Ovary (tissue), 9 donors: Measurements from ENCODE around the gene ZNF597. TPM values are rescaled to one million over a fixed set of nuclear protein-coding genes. Genes with fewer than 3 reads are reported as not detected.
A peak's percentile ranks its signal among the peaks of the same experiment; 100 is the strongest.

Source experiments
- DNase-seq, 5 donors: peaks; one replicate each; pipeline ENCODE4 v3.0.0-alpha.2; 2019 to 2020
- H3K27ac ChIP-seq, 2 donors: fragments of 200-600 bp; one replicate each; pipeline versions ENCODE4 v1.5.1 to v1.8.0; 2019 to 2022
- H3K27me3 ChIP-seq: fragments of 200-600 bp; one replicate; pipeline ENCODE4 v1.8.0; 2022
- H3K36me3 ChIP-seq: fragments of 200-600 bp; sonication (generic); one replicate; pipeline ENCODE4 v1.5.1; 2019
- H3K4me1 ChIP-seq: one replicate; pipeline ENCODE4 v1.8.1; 2013; ENCODE audit warnings: mild to moderate bottlenecking, moderate library complexity; ENCODE audit not compliant: insufficient read depth
- H3K4me3 ChIP-seq: fragments of 200-600 bp; sonication (generic); one replicate; pipeline ENCODE4 v1.5.1; 2017
- H3K9me3 ChIP-seq, 2 donors: fragments of 200-600 bp in 1 of 2; sonication (generic) in 1 of 2; one replicate each; pipeline versions ENCODE4 v1.5.1 to v1.8.1; 2013 to 2019; ENCODE audit warnings: mild to moderate bottlenecking in 1 of 2, moderate library complexity in 1 of 2
- EP300 ChIP-seq: sonication (generic); formaldehyde crosslinking; IDR thresholded peaks from one replicate; pipeline ENCODE4 v1.6.1; 2017; ENCODE audit warnings: antibody characterized with exemption
- POLR2A ChIP-seq: fragments of 450-650 bp; IDR thresholded peaks from one replicate; pipeline ENCODE4 v1.6.1; 2017; ENCODE audit warnings: antibody characterized with exemption, mild to moderate bottlenecking, moderate library complexity
- WGBS, 3 donors: extraction: QIAGEN DNeasy Blood & Tissue Kit in 1 of 3; methylation state at CpG; one replicate each; pipeline versions ENCODE4 v1.1.5 to v1.1.7; 2013 to 2017; 5-methylcytosine and 5-hydroxymethylcytosine counted together
- intact Hi-C, 4 donors: fragments of 100-400 bp; cut with DNase I; formaldehyde crosslinking; loops; one replicate each; pipeline versions ENCODE4 v1.11.0 to v1.15.1; 2022 to 2023
- polyA plus RNA-seq, 2 donors: library from polyadenylated mRNA; stranded (reverse); fragments of 200-250 nt in 1 of 2; fragments of 350-450 nt in 1 of 2; fragmentation: Illumina TruSeq in 1 of 2; extraction: RNeasy Lipid Tissue Mini Kit (QIAGEN cat#74804) in 1 of 2; gene quantifications; one replicate each; pipeline ENCODE4 v1.2.3, GENCODE V29; 2013 to 2014
- total RNA-seq, 7 donors: library from RNA; depleted of rRNA in 2 of 7; stranded (reverse); fragments of >200 nt in 2 of 7; fragmentation: NEBNext Ultra II Directional in 3 of 7; extraction: Animal tissue kit (Norgen Biotek cat#: 25700) in 3 of 7; gene quantifications; one replicate each; pipeline versions ENCODE4 v1.1.0 to v1.2.4, GENCODE V29; 2016 to 2023
- TF ChIP-seq, protein P1 (sequence below), 3 donors: fragments of 450-650 bp in 2 of 3; fragments of 200-600 bp in 1 of 3; IDR thresholded peaks; one replicate each; pipeline versions ENCODE4 v1.5.1 to v1.8.0; 2016 to 2022; ENCODE audit warnings: antibody characterized with exemption in 3 of 3, mild to moderate bottlenecking in 1 of 3
- donor health status: DM: no; HTN: no; CAD: no; lungs with moderate emphysema.
- donor health status: DM: no; HTN: no; CAD: no.
- donor health status: Bipolar disorder and iron deficiency.
- donor health status: DM: yes; HTN: yes; CAD: no.
- donor health status: DM: no; HTN: no; CAD: no.
- donor health status: DM: yes; HTN: yes; CAD: no.

ZNF597 gene
- total and polyA plus RNA-seq, 9 donors: 1.6 to 3.8 (median 3.0) TPM

DNA sequence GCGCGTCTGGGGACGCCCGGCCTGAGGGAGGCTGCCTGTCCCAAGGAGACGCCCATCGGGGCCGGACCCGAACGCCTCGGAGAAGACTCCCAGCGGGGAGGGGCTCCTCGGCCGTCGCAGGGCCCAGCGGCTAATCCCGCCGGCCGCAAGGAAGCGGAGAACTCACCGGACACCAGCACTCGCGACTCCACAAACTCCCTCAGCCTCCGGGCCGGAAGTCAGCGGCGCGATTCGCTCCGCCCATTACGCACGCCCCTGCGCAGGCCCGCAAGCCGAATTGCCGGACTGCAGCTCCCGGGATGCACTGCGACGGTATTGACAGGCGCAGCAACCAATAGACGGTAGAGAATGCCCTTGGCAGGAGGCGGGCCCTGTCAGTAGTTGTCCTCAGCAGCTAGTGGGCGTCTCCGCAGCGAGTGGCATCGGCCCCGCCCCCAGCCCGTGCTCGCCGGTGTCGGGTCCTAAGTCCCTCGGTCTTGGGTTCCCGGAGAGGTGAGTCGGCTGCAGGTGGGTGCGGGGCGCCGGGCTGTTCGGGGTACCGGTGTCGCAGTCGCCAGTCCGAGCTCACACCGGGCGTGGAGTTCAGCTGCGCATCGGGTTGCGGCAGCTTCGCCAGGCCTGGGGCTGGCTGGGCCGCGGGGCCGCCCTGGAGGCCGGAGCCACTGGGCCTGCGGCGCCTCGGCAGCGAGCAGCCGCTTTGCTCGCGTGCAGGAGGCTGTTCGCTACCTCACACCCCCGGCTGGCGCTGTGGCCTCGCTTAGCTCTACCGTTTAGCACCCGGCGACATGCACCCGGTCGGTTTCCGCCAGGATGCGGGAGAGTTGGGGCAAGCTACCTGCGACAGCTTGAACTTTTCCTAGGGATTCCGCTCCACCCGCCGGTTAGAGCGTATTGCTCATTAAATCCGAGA is 42.3 kb downstream of the ZNF597 start, which contains the start of the genes ZNF174 and ZSCAN32:
Gene ZNF174, plus strand, starts transcription at position 437 of the 910 bp plus-strand sequence. CDS start 790 bp downstream, outside the sequence.
Gene ZSCAN32, minus strand, starts transcription at position 226 of the 910 bp plus-strand sequence. CDS start 3,447 bp downstream, outside the sequence.
- peak; percentile 98 to 99 (median 98) for DNase-seq
- H3K4me1 ChIP-seq: peaks cover 7% of the 10 kb centered on the region
- no peaks in the 10 kb centered on the region for H3K27me3 ChIP-seq
- TF ChIP-seq POLR2A: peak; percentile 30
- TF ChIP-seq, protein P1, sequence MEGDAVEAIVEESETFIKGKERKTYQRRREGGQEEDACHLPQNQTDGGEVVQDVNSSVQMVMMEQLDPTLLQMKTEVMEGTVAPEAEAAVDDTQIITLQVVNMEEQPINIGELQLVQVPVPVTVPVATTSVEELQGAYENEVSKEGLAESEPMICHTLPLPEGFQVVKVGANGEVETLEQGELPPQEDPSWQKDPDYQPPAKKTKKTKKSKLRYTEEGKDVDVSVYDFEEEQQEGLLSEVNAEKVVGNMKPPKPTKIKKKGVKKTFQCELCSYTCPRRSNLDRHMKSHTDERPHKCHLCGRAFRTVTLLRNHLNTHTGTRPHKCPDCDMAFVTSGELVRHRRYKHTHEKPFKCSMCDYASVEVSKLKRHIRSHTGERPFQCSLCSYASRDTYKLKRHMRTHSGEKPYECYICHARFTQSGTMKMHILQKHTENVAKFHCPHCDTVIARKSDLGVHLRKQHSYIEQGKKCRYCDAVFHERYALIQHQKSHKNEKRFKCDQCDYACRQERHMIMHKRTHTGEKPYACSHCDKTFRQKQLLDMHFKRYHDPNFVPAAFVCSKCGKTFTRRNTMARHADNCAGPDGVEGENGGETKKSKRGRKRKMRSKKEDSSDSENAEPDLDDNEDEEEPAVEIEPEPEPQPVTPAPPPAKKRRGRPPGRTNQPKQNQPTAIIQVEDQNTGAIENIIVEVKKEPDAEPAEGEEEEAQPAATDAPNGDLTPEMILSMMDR (IDR thresholded peaks at IDR 0.05): peak in 1 of 3 donors; percentile 23
- TF ChIP-seq EP300: no peak
- peak within 1 kb of the TSS; percentile 65 for H3K4me3 ChIP-seq
- peaks cover 3 to 33% of the 10 kb centered on the region in 2 donors for H3K9me3 ChIP-seq
- WGBS, 3 donors: 0 to 1% (median 0%) methylated on average over 56 to 95 of the region's 95 CpGs
- H3K27ac ChIP-seq: peak within 1 kb of the TSS in 1 of 2 donors; percentile 62
- H3K36me3 ChIP-seq: peaks cover 3% of the 10 kb centered on the region
- intact Hi-C loops: loop anchor here in 1 of 4 donors (10.0 kb wide), 2 partner anchors 116 to 194 kb away; partner anchors contain the start of gene ZNF263

DNA sequence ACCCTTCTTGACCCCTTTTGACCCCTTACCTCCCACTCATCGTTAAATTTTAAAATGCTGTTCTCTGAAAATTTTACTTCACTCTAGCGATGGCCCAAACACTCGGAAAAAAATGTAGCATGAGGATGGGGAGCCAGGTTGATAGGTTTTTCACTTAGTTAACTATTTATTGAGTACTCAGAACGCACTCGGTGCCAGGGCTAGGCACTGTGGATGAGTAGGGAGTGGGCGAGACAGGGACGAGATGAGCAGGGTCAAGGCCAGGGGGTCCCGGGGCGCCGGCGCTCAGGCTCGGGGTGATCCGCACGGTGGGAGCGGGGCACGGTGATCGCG is 42.9 kb downstream of the ZNF597 start:
- DNase-seq: no peak
- Histone ChIP-seq H3K27me3 (no peaks in the 10 kb centered on the region), H3K9me3 (peaks cover 3 to 32% of the 10 kb centered on the region in 2 donors), H3K36me3 (peaks cover 3% of the 10 kb centered on the region), H3K4me1 (peaks cover 7% of the 10 kb centered on the region), H3K4me3 (peak overlapping the region; percentile 65), H3K27ac (peak overlapping the region in 1 of 2 donors; percentile 62)
- intact Hi-C loops: loop anchor here in 1 of 4 donors (10.0 kb wide), 2 partner anchors 116 to 194 kb away; partner anchors contain the start of gene ZNF263
- 0 to 1% (median 1%) methylated on average over 15 to 18 of the region's 18 CpGs for WGBS, 3 donors
- TF ChIP-seq, protein P1 (IDR thresholded peaks at IDR 0.05): no peak
- no peak for TF ChIP-seq POLR2A
- no peak for TF ChIP-seq EP300

DNA sequence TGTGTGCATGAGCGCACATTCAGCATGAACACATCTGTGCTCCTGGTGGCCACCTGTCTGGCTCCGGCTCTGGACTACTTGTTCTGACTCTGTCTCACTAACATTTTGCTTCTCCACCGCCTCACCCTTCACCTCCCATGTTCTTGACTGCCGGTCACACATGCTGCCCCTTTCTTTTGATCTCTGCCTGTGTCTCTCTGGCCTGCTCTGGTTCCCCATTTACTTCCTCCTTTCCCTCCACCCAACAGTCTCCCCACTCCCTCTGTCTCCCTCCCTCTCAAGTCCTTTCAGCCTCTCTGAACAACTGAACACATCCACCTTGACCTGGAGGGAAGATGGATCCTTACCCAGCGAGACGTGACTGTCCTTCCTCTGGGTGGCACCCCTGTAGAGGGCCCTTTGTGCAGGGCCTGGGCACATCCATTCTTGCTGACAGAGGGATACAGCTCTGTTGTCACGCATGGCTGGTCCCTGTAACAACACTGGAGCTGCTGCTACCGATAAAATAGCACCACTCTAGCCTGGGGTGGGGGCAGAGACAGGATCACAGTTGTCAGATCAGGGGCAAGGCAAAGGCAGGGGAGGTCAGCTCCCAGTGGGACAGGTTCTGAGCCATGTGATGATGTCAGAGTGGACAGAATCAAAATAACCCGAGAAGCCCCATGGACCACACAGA is 53.5 kb downstream of the ZNF597 start:
- H3K4me3 ChIP-seq: no peak overlapping the region
- H3K4me1 ChIP-seq: no peaks in the 10 kb centered on the region
- intact Hi-C loops: loop anchor here in 1 of 4 donors (2.0 kb wide), 1 partner anchor 15 kb away; no protein-coding TSS in a partner anchor
- TF ChIP-seq, protein P1 (IDR thresholded peaks at IDR 0.05): no peak
- no peak for TF ChIP-seq EP300
- TF ChIP-seq POLR2A: no peak
- peaks cover 7 to 57% of the 10 kb centered on the region in 2 donors for H3K9me3 ChIP-seq
- no peak for DNase-seq
- no peaks in the 10 kb centered on the region for H3K27me3 ChIP-seq
- WGBS, 3 donors: 86 to 94% (median 87%) methylated on average over 9 of the region's 9 CpGs
- no peaks in the 10 kb centered on the region for H3K36me3 ChIP-seq
- no peak overlapping the region for H3K27ac ChIP-seq

DNA sequence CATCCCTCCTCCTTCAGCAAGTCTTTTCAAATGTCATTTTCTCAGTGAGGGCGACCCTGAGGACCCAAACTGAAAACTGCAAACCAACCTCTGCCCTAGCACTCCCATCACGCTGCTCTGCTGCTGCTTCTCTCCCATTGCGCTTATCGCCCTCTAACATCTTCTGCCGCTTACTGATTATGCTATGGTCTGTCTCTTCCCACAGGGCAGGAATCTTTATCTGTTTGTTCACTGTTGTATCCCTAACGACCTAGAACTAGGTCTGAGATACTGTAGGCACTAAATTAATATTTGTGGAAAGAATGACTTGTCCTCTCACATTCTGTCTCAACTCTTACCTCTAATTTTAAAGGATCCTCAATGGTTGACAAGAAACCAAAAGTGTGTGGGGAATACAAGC is 55.0 kb downstream of the ZNF597 start:
- Histone ChIP-seq H3K4me3 (no peak overlapping the region), H3K27me3 (no peaks in the 10 kb centered on the region), H3K36me3 (no peaks in the 10 kb centered on the region), H3K4me1 (no peaks in the 10 kb centered on the region), H3K9me3 (peaks cover 19 to 55% of the 10 kb centered on the region in 2 donors), H3K27ac (no peak overlapping the region)
- WGBS, 3 donors: 93 to 96% (median 95%) methylated on average over 6 of the region's 6 CpGs
- intact Hi-C loops: no loop called here
- DNase-seq: no peak
- TF ChIP-seq, protein P1 (IDR thresholded peaks at IDR 0.05): no peak
- no peak for TF ChIP-seq POLR2A
- no peak for TF ChIP-seq EP300
